Neural cell (in vitro differentiated cells): ENCODE data around the gene GPR173.

ENCODE experiments used
- CTCF ChIP-seq: fragments of 450-650 bp; IDR thresholded peaks from 2 replicates; pipeline ENCODE4 v1.5.1; 2014; ENCODE audit warnings: antibody characterized with exemption, mild to moderate bottlenecking, moderate library complexity; ENCODE audit not compliant: poor library complexity, severe bottlenecking
- EP300 ChIP-seq: fragments of 450-650 bp; conservative IDR thresholded peaks from 2 replicates; pipeline ENCODE4 v1.6.1; 2014; ENCODE audit warnings: antibody characterized with exemption, mild to moderate bottlenecking, moderate library complexity; ENCODE audit not compliant: poor library complexity, severe bottlenecking
- EZH2 ChIP-seq: fragments of 200-600, 300-800 bp; shearing (Covaris generic), sonication (generic); IDR thresholded peaks from 2 replicates; pipeline ENCODE4 v1.6.1; 2014; ENCODE audit warnings: antibody characterized with exemption, low read length, borderline replicate concordance, mild to moderate bottlenecking; ENCODE audit not compliant: insufficient read depth, poor library complexity, severe bottlenecking
- MXI1 ChIP-seq: fragments of 450-650 bp; conservative IDR thresholded peaks from 2 replicates; pipeline ENCODE4 v1.6.1; 2014; ENCODE audit warnings: antibody characterized with exemption, mild to moderate bottlenecking; ENCODE audit not compliant: poor library complexity, severe bottlenecking
- POLR2AphosphoS5 ChIP-seq: IDR thresholded peaks from 2 replicates; pipeline ENCODE4 v1.6.1; 2012
- REST ChIP-seq: IDR thresholded peaks from 2 replicates; pipeline ENCODE4 v1.6.1; 2012; ENCODE audit warnings: borderline replicate concordance
- SMC3 ChIP-seq: fragments of 450-650 bp; conservative IDR thresholded peaks from 2 replicates; pipeline ENCODE4 v1.6.1; 2014; ENCODE audit warnings: antibody characterized with exemption, mild to moderate bottlenecking, moderate library complexity; ENCODE audit not compliant: poor library complexity
- TAF1 ChIP-seq: IDR thresholded peaks from 2 replicates; pipeline ENCODE4 v1.6.1; 2012; ENCODE audit warnings: low read depth

GRCh38 chrX:53072418-53073114, 24.0 kb downstream of the GPR173 start:
- no peak for TF ChIP-seq MXI1
- TF ChIP-seq CTCF = no peak
- TF ChIP-seq EZH2 = no peak
- TF ChIP-seq TAF1 = no peak
- no peak for TF ChIP-seq POLR2AphosphoS5
- no peak for TF ChIP-seq SMC3
- no peak for TF ChIP-seq EP300
- no peak for TF ChIP-seq REST
